Stimulated activated CD8-positive, alpha-beta memory T cell treated with anti-CD3 and anti-CD28 coated beads, Interleukin-15, amount 100 ng/mL, for 24 hours (primary cell): ENCODE results near the gene KCNAB3.

Experiments used
- DNase-seq: peaks from one replicate; pipeline ENCODE4 v3.0.0-alpha.2; 2020; ENCODE audit warnings: low read depth

The KCNAB3 gene

GRCh38 chr17:7878234-7878633 is 51.4 kb downstream of the KCNAB3 start:
- no peak for DNase-seq

GRCh38 chr17:7875804-7876370 is 53.8 kb downstream of the KCNAB3 start:
- no peak for DNase-seq

- DNase-seq = no peak
Measured at GRCh38 chr17:7873051-7873450, 56.6 kb downstream of the KCNAB3 start.
